CD1c-positive myeloid dendritic cell (primary cell): ENCODE measurements around the gene DPF3.

Experiments
- DNase-seq: peaks from one replicate; pipeline ENCODE4 v3.0.0-alpha.2; 2016; ENCODE audit errors: extremely low spot score

DPF3 gene

DNA sequence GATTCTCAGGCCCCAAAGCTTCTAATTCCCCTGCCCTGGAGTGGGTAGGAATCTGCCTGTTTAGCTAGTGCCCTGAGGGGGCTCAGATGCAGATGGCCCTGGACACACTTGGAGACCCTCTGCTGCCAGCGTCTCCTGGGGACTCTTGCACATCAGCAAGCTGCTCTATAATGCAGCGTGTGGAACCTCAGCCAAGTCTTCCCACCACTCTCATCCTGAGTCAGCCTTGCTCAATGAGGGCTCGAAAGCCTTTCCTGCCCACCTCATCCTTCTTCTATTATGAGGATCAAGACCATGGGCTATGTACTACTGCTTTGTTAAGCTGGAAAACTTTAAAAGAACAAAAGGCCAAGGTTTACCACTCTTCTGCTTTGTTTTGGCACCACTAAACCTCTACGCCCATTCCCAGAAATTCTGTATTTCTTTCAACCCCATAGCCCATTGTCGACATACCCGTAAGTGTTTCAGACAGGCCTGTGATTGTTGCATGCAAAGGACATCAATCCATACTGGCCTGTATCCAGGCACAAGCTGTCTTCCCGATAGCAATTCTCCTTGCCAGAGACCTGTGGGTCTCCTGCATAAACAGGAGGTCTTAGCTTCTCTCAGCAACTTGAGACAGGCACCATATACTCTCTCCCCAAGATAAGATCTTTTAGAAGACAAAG, 246.9 kb downstream of the DPF3 start:
- no peak for DNase-seq

DNA sequence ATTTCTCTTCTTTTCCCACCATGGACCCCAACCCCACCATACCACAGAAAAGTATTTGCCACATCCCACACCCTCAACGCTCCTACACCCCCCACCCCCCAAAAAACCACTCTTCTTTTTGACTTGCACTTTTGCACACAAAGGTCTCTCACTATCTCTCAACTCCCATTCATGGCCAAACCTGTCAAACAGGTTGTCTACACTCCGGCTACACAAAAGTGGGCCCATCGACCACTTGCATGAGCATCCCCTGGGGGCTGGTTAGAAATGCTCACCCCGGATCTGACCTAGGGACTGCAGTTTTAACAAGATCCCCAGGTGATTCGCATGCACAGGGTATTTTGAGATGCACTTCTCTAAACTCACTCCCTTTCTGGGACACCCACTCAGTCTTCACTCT, 248.2 kb downstream of the DPF3 start:
- no peak for DNase-seq

- no peak for DNase-seq
Measured at GRCh38 chr14:72644758-72645489, 249.0 kb downstream of the DPF3 start.

- DNase-seq: no peak
Measured at GRCh38 chr14:72644038-72644437, 249.9 kb downstream of the DPF3 start.

DNA sequence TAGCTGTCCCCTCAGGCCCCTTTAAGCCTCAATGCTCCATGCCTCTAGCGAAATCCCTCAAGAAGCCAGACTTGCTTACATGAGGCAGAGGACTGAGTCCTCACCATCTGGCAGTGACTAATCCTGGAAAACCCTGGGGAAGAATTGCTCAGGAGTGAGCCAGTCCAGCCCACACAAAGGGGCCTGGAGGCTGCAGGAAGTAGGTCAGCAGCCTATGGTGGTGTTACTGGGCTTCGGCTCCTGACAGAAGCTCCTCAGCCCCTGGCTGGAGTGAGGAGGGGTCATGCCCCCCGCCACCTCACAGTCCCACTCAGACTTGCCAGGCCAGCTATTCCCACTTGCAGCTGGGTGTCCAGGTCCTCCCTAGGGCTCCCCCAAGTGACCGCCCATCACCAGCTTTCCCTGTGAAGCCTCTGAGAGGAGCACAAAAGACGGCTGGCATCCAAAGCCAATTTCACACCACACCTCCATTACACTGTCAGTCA, 250.5 kb downstream of the DPF3 start:
- DNase-seq: no peak

- DNase-seq: no peak
Measured at GRCh38 chr14:72640911-72641485, 252.9 kb downstream of the DPF3 start.

GRCh38 chr14:72638021-72638420, 255.9 kb downstream of the DPF3 start:
- DNase-seq: no peak

GRCh38 chr14:72636871-72637270, 257.0 kb downstream of the DPF3 start:
- no peak for DNase-seq

DNA sequence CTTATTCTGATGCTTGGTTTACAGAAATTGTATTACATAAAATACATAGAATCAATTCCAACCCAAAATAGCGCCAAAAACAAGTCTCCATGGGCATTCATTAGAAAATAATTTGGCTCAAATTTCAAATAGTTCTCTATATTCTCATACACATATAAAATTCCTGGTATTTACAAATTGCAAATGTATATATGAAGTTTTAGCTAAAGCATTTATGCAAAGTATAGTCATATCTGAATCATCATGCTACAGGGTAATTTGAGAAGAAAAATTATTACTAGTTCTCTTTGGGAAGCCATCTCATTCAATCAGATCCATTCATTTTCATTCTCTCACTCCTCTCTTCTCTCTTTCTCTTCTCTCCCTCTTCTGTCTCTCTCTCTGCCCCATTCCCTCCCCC, 257.8 kb downstream of the DPF3 start:
- DNase-seq: no peak

- no peak for DNase-seq
Measured at GRCh38 chr14:72634691-72635616, 258.9 kb downstream of the DPF3 start.

GRCh38 chr14:72633551-72633950, 260.4 kb downstream of the DPF3 start:
- no peak for DNase-seq

GRCh38 chr14:72632727-72633126, 261.2 kb downstream of the DPF3 start:
- no peak for DNase-seq

GRCh38 chr14:72631401-72631800, 262.5 kb downstream of the DPF3 start:
- DNase-seq: no peak

DNA sequence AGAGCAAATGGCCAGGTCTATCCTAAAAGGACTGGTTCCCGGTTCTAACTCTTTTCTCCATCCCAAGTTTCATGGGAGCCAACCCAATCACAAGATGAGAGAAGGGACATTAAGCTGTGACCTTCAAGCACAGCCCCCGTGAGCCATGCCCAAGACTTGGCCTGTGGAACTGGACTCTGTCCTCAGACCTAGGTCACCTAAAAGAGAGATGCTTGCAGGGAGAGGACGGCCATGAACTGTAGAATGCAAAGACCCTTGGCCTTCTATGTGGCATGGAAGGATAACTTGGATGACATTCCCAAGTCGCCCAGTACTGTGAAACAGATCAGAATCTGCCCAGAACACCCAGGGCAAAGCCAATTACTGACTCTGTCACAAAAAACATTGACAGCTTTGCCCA, 263.5 kb downstream of the DPF3 start:
- no peak for DNase-seq

- DNase-seq: no peak
Measured at GRCh38 chr14:72629534-72629933, 264.4 kb downstream of the DPF3 start.

DNA sequence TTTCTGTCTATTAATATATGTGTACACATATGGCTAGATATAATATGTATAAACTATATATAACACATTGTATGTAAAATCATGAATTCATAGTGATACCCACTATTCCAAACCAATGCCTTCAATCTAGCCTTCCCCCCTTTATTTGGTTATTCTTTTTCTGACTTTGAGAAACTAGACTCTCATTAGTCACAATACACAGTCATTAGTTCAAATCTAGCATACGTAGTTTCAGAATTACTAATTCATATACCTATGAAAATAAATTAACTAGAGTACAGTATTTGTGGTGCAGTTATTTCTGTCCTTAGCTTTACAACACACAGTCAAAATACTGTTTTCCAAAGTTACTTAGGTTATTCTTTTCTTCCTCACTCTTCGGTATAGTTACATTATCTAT, 268.2 kb downstream of the DPF3 start:
- no peak for DNase-seq

DNA sequence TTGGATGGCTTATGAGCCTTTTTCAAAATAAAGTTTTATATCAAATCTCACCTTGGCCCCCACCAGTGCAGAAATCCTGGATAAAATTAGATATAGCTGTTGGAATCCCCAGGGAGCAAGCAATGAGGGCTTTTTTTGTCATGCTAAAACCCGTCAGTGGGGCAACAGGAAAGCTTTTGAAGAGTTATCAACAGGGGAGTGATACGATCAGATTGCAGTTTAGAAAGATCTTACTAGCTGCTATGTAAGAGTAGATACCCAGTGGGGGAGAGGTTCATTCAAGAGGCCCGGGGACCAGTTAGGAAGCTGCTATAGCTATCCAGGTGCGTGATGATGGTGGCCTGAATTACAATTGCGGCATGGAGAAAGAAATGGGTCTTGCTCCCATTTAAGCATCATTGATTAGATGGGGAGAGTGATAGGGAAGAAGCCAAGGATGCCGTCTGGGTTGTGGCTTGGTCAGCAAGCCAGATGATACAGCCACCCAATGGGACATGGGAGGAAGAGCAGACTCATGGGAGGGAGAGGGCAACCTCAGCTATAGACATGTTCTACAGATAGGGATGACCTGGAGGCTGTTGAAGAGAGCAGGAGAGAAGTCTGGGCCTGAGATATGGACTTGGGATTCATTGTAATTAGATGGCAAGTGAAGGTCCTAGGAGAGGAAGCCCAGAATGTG, 272.4 kb downstream of the DPF3 start:
- DNase-seq: no peak

DNA sequence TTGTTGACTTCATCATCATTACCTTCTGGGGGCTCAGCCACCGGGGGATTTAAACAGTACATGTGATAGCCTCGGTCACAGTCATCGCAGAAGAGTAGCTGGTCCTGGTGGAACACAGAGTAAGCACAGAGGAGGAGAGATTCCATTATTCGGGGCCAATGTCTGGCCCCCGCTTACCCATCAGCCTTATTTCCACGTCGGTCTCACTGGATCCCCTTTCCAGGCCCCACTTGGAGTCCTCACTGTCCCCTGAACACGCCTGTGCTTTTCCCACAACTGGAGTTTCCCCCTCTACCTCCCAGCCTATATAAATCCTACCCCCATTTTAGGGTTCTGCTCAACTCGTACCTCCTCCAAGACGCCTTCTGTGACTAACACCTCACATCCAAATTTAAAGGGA, 274.0 kb downstream of the DPF3 start:
- no peak for DNase-seq

- DNase-seq: no peak
Measured at GRCh38 chr14:72619111-72619571, 274.8 kb downstream of the DPF3 start.

DNA sequence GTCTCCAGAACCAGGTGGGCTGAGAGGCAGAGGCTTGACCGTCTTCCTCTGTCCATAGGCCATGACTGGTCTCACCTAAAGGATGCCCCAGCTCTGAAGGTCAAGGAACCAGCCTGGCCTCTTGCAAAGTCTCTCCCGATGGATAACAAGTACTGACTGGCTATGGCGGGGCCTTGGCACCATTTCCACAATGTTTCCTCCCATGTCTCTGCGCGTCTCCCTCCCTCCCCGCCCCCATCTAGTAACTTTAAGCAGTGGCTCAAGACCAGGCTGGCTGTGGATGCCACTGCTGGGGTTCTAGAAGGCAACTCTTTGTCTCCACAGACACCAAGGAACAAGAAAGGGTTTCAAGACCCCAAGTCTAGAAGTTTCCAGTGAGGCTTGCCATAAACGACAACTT, 275.5 kb downstream of the DPF3 start:
- DNase-seq: no peak

DNA sequence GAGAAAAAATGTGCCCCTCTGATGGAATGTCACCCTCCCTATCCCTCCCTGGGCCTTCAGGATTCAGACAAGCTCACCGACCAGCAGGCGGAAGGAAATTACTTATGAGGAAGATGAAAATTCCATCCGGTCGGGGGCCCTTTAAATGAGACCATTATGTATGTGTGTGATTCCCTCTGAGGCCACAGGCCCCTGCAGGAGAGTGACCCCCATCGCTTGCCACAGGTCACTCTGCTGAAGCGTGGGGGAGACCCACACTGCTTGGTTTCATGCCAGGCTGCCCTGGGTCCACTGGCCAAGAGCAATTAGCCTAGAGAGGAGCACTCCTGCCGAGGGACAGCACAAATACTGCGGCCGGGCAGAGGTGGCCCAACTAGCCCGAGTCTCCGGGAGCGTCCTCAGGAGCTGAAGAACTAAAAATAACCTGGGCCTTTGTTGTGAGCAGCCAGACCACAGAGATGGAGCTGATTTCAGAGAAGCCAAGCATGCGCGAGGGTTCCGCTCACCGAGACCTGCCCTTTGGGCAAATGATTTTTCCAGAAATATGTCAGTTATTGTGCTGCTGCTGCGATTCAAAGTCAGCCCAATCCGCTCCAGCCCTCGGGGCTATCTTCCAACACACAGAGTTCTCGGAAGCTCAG, 276.4 kb downstream of the DPF3 start:
- DNase-seq: no peak
